H9 (cell line): ENCODE data around the gene CP. TPM values are rescaled to one million over a fixed set of nuclear protein-coding genes. Genes with fewer than 3 reads are reported as not detected.

Experiments used
- DNase-seq: peaks from one replicate; pipeline ENCODE4 v3.0.0-alpha.2; 2017
- H2AFZ ChIP-seq: one replicate; pipeline ENCODE4 v1.6.1; 2013; ENCODE audit warnings: mild to moderate bottlenecking, low read length, control low read depth, moderate library complexity
- H2AK5ac ChIP-seq: 2 replicates; pipeline ENCODE4 v1.6.1; 2013; ENCODE audit warnings: low read length, control low read depth, mixed read lengths; ENCODE audit not compliant: insufficient read length
- H2BK120ac ChIP-seq: one replicate; pipeline ENCODE4 v1.6.1; 2013; ENCODE audit warnings: low read depth, mild to moderate bottlenecking, low read length, control low read depth, inconsistent platforms; ENCODE audit not compliant: poor library complexity, severe bottlenecking
- H2BK12ac ChIP-seq: 2 replicates; pipeline ENCODE4 v1.6.1; 2013; ENCODE audit warnings: low read length, control low read depth, mixed read lengths, low read depth; ENCODE audit not compliant: insufficient read length
- H2BK15ac ChIP-seq: 2 replicates; pipeline ENCODE4 v1.6.1; 2013; ENCODE audit warnings: low read depth, low read length, control low read depth
- H2BK20ac ChIP-seq: one replicate; pipeline ENCODE4 v1.6.1; 2013; ENCODE audit warnings: low read depth, mild to moderate bottlenecking, low read length, control low read depth, inconsistent platforms; ENCODE audit not compliant: poor library complexity, severe bottlenecking
- H2BK5ac ChIP-seq: 2 replicates; pipeline ENCODE4 v1.6.1; 2013; ENCODE audit warnings: low read length, control low read depth, mixed read lengths; ENCODE audit not compliant: insufficient read length
- H3K14ac ChIP-seq: 2 replicates; pipeline ENCODE4 v1.6.1; 2013; ENCODE audit warnings: low read length, control low read depth; ENCODE audit not compliant: insufficient read depth
- H3K18ac ChIP-seq: 2 replicates; pipeline ENCODE4 v1.6.1; 2013; ENCODE audit warnings: low read depth, mild to moderate bottlenecking, mixed read lengths, low read length, control low read depth; ENCODE audit not compliant: insufficient read length
- H3K23ac ChIP-seq: 2 replicates; pipeline ENCODE4 v1.6.1; 2013; ENCODE audit warnings: low read length, control low read depth, mixed read lengths, low read depth; ENCODE audit not compliant: insufficient read length
- H3K23me2 ChIP-seq: 2 replicates; pipeline ENCODE4 v1.6.1; 2013; ENCODE audit warnings: low read depth, mild to moderate bottlenecking, mixed read lengths, low read length, control low read depth; ENCODE audit not compliant: insufficient read length, poor library complexity, severe bottlenecking
- H3K27ac ChIP-seq: 2 replicates; pipeline ENCODE4 v1.5.1; 2013; ENCODE audit warnings: low read length, control low read depth, mixed read lengths, low read depth; ENCODE audit not compliant: insufficient read length
- H3K27me3 ChIP-seq: 2 replicates; pipeline ENCODE4 v1.6.1; 2013; ENCODE audit warnings: low read length, control low read depth, inconsistent platforms; ENCODE audit not compliant: insufficient read depth
- H3K4ac ChIP-seq: 2 replicates; pipeline ENCODE4 v1.6.1; 2013; ENCODE audit warnings: low read depth, mild to moderate bottlenecking, control low read depth, inconsistent platforms, low read length, moderate library complexity
- H3K4me1 ChIP-seq: 2 replicates; pipeline ENCODE4 v1.6.1; 2013; ENCODE audit warnings: low read length, control low read depth, inconsistent platforms; ENCODE audit not compliant: insufficient read depth
- H3K4me2 ChIP-seq: 2 replicates; pipeline ENCODE4 v1.6.1; 2013; ENCODE audit warnings: low read length, control low read depth, mixed read lengths; ENCODE audit not compliant: insufficient read length, insufficient read depth
- H3K56ac ChIP-seq: 2 replicates; pipeline ENCODE4 v1.6.1; 2013; ENCODE audit warnings: low read depth, mild to moderate bottlenecking, mixed read lengths, low read length, control low read depth; ENCODE audit not compliant: insufficient read length
- H3K79me1 ChIP-seq: 2 replicates; pipeline ENCODE4 v1.6.1; 2013; ENCODE audit warnings: low read depth, mild to moderate bottlenecking, moderate library complexity, low read length, control low read depth, inconsistent platforms; ENCODE audit not compliant: insufficient read depth, poor library complexity, severe bottlenecking
- H3K79me2 ChIP-seq: 2 replicates; pipeline ENCODE4 v1.6.1; 2013; ENCODE audit warnings: low read length, control low read depth, inconsistent platforms; ENCODE audit not compliant: insufficient read depth
- H3K9ac ChIP-seq: 2 replicates; pipeline ENCODE4 v1.6.1; 2013; ENCODE audit warnings: low read length, control low read depth, mixed read lengths; ENCODE audit not compliant: insufficient read length; ENCODE audit errors: extremely low read depth
- H3K9me3 ChIP-seq: one replicate; pipeline ENCODE4 v1.6.1; 2013; ENCODE audit warnings: low read depth, low read length, inconsistent platforms; ENCODE audit not compliant: control insufficient read depth
- H3T11ph ChIP-seq: one replicate; pipeline ENCODE4 v1.6.1; 2013; ENCODE audit warnings: mild to moderate bottlenecking, low read length, control low read depth, inconsistent platforms
- H4K20me1 ChIP-seq: one replicate; pipeline ENCODE4 v1.6.1; 2013; ENCODE audit not compliant: control insufficient read depth, insufficient read length, insufficient read depth
- H4K5ac ChIP-seq: 2 replicates; pipeline ENCODE4 v1.6.1; 2013; ENCODE audit warnings: low read depth, mild to moderate bottlenecking, mixed read lengths, low read length, control low read depth; ENCODE audit not compliant: insufficient read length
- H4K8ac ChIP-seq: replicated peaks from 2 replicates; pipeline ENCODE4 v1.6.1; 2013; ENCODE audit warnings: low read length, control low read depth, mixed read lengths, low read depth; ENCODE audit not compliant: insufficient read length
- H4K91ac ChIP-seq: 2 replicates; pipeline ENCODE4 v1.6.1; 2013; ENCODE audit warnings: low read depth, mild to moderate bottlenecking, moderate library complexity, mixed read lengths, low read length, control low read depth; ENCODE audit not compliant: insufficient read length
- H3K27ac Mint-ChIP-seq, 3 experiments: 2 replicates in 2 of 3; 3 replicates in 1 of 3; pipeline ENCODE4 v1.8.0; 2020 to 2021; ENCODE audit warnings: mixed read lengths in 3 of 3, mild to moderate bottlenecking in 1 of 3, moderate library complexity in 1 of 3
- H3K27me3 Mint-ChIP-seq: 2 replicates; pipeline ENCODE4 v1.8.0; 2021; ENCODE audit warnings: low read depth, mild to moderate bottlenecking, moderate library complexity, mixed read lengths
- H3K36me3 Mint-ChIP-seq, 3 experiments: 2 replicates in 2 of 3; 3 replicates in 1 of 3; pipeline ENCODE4 v1.8.0; 2020 to 2021; ENCODE audit warnings: low read depth in 3 of 3, mixed read lengths in 3 of 3; ENCODE audit not compliant: insufficient read depth in 1 of 3
- H3K4me1 Mint-ChIP-seq, 2 experiments: 2 replicates each; pipeline ENCODE4 v1.8.0; 2020; ENCODE audit warnings: mixed read lengths in 2 of 2
- H3K4me3 Mint-ChIP-seq, 2 experiments: 2 replicates in 1 of 2; 3 replicates in 1 of 2; pipeline ENCODE4 v1.8.0; 2020 to 2021; ENCODE audit warnings: mild to moderate bottlenecking in 2 of 2, mixed read lengths in 2 of 2, moderate library complexity in 1 of 2
- H3K9me3 Mint-ChIP-seq, 2 experiments: 2 replicates in 1 of 2; 3 replicates in 1 of 2; pipeline ENCODE4 v1.8.0; 2020; ENCODE audit warnings: mild to moderate bottlenecking in 2 of 2, mixed read lengths in 2 of 2, moderate library complexity in 1 of 2
- WGBS: extraction: QIAGEN DNeasy Blood & Tissue Kit; methylation state at CpG from one replicate; pipeline ENCODE4 v1.1.7; 2013; ENCODE audit warnings: missing lambda C conversion rate, low lambda C conversion rate, mixed read lengths; ENCODE audit not compliant: insufficient read length; ENCODE audit errors: extremely low coverage; 5-methylcytosine and 5-hydroxymethylcytosine counted together
- total RNA-seq: library from RNA; stranded (reverse); gene quantifications from 2 replicates; pipeline ENCODE4 v1.2.1, GENCODE V29; 2021
- TF ChIP-seq, protein P1 (sequence below): fragments of 200-600 bp; sonication (generic); conservative IDR thresholded peaks from 3 replicates; pipeline ENCODE4 v1.8.0; 2021; ENCODE audit warnings: antibody characterized with exemption, mild to moderate bottlenecking

Gene CP
- total RNA-seq, 1 experiment from 2014 or later: 1.1 TPM

DNA sequence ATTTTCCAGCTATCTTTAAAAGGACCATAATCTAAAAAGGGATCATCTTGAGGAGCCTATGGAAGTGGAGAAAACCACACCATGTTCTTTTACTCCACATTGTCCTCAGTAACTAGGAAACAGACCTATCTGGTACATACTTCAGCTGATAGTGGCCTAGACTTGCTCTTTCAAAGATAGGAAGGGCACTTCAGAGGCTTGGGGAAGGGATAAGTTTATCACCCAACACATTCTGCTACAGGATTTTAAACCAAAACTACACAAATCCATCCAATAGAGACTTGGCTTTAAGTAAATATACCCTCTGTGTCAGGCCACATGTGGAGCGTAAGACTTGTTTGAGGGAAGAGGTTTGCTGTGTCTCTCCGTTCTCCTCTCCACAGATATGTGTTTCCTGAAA is 35.4 kb downstream of the CP start:
- H2BK5ac ChIP-seq: no peak overlapping the region
- H3K27me3 Mint-ChIP-seq: no peaks in the 10 kb centered on the region
- no peak overlapping the region for H2BK12ac ChIP-seq
- no peak overlapping the region for H2BK15ac ChIP-seq
- no peak overlapping the region for H3K56ac ChIP-seq
- H3K27ac Mint-ChIP-seq: peak overlapping the region in 1 of 3 experiments; percentile 62; a peak in 1 of 7 replicates
- no peak overlapping the region for H3K4ac ChIP-seq
- H3K79me1 ChIP-seq: no peaks in the 10 kb centered on the region
- no peak overlapping the region for H4K8ac ChIP-seq
- H3K36me3 Mint-ChIP-seq: peaks cover 2 to 22% (median 14%) of the 10 kb centered on the region in 3 experiments; a peak in 6 of 7 replicates
- H3K27me3 ChIP-seq: no peaks in the 10 kb centered on the region
- no peak overlapping the region for H3K9ac ChIP-seq
- no peaks in the 10 kb centered on the region for H3K23me2 ChIP-seq
- H3K9me3 Mint-ChIP-seq: peaks cover 9% of the 10 kb centered on the region in 2 experiments; a peak in 4 of 5 replicates
- no peak overlapping the region for H3K4me3 Mint-ChIP-seq
- H3K27ac ChIP-seq: no peak overlapping the region
- H3K9me3 ChIP-seq: peaks cover 8% of the 10 kb centered on the region
- no CpG with 5 or more reads among the region's 2 CpGs for WGBS
- no peak overlapping the region for H2AK5ac ChIP-seq
- H3T11ph ChIP-seq: no peak overlapping the region
- H3K14ac ChIP-seq: no peak overlapping the region
- H4K20me1 ChIP-seq: no peaks in the 10 kb centered on the region
- no peak overlapping the region for H2BK20ac ChIP-seq
- H4K91ac ChIP-seq: no peak overlapping the region
- TF ChIP-seq, protein P1, sequence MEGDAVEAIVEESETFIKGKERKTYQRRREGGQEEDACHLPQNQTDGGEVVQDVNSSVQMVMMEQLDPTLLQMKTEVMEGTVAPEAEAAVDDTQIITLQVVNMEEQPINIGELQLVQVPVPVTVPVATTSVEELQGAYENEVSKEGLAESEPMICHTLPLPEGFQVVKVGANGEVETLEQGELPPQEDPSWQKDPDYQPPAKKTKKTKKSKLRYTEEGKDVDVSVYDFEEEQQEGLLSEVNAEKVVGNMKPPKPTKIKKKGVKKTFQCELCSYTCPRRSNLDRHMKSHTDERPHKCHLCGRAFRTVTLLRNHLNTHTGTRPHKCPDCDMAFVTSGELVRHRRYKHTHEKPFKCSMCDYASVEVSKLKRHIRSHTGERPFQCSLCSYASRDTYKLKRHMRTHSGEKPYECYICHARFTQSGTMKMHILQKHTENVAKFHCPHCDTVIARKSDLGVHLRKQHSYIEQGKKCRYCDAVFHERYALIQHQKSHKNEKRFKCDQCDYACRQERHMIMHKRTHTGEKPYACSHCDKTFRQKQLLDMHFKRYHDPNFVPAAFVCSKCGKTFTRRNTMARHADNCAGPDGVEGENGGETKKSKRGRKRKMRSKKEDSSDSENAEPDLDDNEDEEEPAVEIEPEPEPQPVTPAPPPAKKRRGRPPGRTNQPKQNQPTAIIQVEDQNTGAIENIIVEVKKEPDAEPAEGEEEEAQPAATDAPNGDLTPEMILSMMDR: no peak
- no peak overlapping the region for H3K4me2 ChIP-seq
- no peak overlapping the region for H2AFZ ChIP-seq
- H4K5ac ChIP-seq: no peak overlapping the region
- H3K4me1 ChIP-seq: peaks cover 2% of the 10 kb centered on the region; the same call in 1 of the 2 replicates
- DNase-seq: no peak
- H3K79me2 ChIP-seq: no peaks in the 10 kb centered on the region
- peak overlapping the region; percentile 24 for H3K18ac ChIP-seq
- H2BK120ac ChIP-seq: no peak overlapping the region
- H3K4me1 Mint-ChIP-seq: peaks cover 30 to 48% of the 10 kb centered on the region in 2 experiments
- no peak overlapping the region for H3K23ac ChIP-seq
